ENCODE measurements around the gene GOLGA8B.
"Not testable (repeated sequence)": the region's sequence is repeated elsewhere in the genome, so short reads cannot be mapped to it uniquely, and the experiment has no call there.

Gene GOLGA8B, protein sequence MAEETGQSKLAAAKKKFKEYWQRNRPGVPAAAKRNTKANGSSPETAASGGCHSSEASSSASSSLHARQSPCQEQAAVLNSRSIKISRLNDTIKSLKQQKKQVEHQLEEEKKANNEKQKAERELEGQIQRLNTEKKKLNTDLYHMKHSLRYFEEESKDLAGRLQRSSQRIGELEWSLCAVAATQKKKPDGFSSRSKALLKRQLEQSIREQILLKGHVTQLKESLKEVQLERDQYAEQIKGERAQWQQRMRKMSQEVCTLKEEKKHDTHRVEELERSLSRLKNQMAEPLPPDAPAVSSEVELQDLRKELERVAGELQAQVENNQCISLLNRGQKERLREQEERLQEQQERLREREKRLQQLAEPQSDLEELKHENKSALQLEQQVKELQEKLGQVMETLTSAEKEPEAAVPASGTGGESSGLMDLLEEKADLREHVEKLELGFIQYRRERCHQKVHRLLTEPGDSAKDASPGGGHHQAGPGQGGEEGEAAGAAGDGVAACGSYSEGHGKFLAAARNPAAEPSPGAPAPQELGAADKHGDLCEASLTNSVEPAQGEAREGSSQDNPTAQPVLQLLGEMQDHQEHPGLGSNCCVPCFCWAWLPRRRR

DNA sequence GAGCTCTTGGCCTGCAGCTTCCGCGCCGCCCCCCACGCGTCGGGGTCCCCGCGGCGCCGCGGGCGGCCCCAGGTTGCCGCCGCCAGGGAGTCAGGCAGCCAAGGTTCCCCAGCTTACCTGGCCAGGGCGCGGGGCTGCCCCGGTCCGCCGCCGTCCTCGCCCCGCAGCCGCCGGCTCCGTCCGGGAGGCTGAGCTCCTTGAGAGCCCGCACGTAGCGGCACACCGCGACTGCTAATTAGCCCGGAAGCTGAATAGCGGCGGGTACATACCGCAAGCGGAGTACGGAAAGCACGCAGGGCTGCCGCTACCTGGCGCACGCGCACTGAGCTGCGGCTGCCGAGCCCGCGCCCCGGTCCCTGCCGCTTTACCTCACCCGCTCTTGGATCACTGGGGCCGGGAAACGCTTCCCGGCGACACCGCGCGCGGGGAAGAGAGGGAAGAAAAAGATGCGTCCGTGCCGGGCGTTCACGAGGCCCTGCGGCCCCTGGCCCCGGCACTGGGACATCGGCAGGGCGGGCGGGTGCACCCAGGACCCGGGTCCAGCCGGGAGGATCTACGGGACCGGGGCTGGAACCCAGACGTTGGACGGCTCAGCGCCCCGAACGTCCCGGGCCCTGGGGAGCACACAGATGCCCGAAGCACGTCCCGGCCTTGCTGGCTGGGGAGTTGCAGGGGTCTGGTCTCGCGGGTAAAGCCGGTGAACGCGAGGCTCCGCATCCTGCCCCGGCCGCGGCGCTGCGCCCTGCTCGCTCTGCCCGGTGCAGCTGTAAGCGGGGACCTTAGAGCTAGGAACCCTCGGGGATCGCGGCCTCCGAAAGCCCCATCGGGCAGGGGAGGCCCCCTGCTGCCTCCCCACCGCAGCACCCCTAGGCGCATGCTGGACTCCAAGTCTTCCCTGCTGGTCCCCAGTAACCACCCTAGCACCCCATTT is at the start of gene GOLGA8B:
Gene GOLGA8B, minus strand, starts transcription at position 253 of the 931 bp plus-strand sequence. CDS start 47,739 bp downstream, outside the sequence.
- peak; percentile 63 for DNase-seq (ENCODE audit: low read depth)

DNA sequence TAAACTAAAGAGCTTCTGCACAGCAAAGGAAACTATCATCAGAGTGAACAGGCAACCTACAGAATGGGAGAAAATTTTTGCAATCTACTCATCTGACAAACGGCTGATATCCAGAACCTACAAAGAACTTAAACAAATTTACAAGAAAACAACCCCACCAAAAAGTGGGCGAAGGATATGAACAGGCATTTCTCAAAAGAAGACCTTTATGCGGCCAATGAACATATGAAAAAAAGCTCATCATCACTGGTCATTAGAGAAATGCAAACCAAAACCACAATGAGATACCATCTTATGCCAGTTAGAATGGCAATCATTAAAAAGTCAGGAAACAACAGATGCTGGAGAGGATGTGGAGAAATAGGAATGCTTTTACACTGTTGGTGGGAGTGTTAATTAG is 49.7 kb upstream of the GOLGA8B start:
- not testable (repeated sequence) for DNase-seq (ENCODE audit: low read depth)

DNA sequence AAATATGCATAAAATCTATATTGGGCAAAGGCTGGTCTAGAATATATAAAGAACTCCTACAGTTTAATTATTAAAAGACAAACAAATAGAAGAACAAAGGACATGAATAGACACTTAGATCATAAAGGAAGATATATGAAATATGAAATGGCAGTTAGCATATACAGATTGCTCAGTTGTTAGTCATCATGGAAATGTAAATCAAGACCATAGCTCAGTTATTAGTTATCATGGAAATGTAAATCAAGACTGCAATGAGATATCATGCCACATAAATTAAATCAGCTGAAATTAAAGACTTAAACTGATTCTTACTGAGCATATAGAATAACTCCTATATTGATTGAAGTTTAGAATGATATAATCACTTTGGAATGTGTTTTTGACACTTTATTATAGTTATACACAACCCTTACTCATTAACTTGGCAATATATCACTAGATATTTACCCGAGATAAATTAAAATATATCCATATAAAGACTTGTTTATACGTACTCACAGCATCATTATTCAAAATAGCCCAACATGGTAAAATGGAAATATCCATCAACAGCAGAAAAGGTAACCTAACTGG is 45.2 kb upstream of the GOLGA8B start:
- DNase-seq (ENCODE audit: low read depth), result no peak

DNA sequence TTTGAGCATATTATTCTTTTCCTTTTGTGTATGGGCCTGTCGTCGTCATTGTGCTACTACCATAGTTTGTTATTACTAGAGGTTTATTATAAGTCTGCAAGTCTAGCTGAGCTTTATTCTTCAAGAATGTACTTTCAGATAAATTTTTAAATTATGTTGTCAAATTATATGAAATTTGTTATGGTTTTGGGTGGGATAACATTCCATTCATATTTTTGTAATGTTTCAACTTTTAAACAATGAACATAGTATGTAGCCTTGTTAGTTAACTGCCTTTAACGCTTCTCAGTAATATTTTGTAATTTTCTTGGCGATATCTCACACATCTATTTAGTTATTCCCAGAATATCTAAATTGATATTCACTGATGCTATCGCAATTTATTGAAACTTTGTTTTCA is 41.6 kb upstream of the GOLGA8B start:
- no peak for DNase-seq (ENCODE audit: low read depth)

DNA sequence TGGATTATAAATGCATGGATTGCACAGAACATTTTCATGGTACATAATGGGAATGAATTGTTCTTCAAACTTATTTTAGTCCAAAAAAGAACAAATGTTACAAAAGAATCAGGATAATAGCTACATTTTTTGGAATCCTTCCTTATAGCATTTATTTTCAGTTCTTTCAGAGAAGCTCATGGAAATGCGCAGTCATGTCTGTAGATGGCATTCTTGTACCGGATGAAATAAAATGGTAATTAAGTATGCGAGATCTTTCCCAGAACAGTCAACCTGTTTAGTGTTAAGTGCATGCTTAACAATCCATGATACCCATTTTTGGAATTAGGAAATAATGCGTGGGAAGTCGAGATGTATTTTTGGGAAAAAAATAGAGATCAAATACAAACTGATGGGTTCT is 38.2 kb upstream of the GOLGA8B start:
- no peak for DNase-seq (ENCODE audit: low read depth)

DNA sequence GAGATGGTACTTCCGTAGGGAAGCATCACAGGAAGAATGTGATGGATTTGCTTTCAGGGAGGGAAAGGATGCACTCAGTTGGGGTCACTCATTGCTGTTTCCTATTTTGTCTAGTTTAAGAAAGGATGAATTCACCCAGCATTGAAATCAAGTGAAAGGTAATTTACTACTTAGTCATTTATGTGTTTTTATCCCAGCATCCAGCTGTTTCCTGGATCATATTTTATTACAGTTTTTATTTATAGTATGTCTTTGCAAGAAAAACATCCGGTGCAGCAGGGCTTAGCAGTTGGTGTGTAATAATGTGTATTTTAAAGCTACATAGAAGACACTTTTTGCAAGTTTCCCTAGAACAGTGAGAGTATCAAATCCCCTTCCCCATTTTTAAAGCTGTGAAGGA is 37.4 kb upstream of the GOLGA8B start:
- DNase-seq (ENCODE audit: low read depth), result no peak

DNA sequence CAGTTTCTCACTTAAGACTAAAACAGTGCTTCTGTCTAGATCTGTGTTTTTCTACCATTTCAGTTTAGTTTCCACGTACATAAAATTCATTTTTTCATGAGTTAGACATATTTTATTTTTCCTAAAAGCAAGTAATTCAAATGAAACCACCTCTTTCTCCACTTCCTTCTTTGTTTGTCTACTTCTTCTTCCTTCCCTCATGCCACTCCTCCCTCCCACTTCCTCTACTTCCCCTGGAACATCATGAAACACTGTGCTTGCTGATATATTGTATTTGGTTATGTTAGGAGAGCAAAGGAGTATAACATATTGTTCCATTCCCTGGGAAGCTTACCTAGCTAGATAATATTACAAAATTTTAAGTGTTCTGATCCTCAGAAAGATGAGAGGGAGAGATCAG is 36.7 kb upstream of the GOLGA8B start:
- no peak for DNase-seq (ENCODE audit: low read depth)

DNA sequence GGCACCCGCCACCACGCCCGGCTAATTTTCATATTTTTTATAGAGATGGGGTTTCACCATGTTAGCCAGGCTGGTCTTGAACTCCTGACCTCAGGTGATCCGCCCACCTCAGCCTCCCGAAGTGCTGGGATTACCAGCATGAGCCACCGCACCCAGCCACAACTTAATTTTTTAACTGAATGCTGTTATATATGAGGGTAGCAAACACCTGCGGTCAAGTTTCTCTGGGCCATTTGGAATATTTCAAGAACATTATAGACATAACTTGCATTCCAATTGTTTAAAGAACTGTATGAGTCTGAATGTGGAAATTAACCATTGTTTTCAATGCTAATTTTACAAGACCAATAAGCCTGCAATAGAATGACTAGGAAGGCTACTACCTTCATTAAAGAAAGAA is 35.7 kb upstream of the GOLGA8B start:
- no peak for DNase-seq (ENCODE audit: low read depth)

DNA sequence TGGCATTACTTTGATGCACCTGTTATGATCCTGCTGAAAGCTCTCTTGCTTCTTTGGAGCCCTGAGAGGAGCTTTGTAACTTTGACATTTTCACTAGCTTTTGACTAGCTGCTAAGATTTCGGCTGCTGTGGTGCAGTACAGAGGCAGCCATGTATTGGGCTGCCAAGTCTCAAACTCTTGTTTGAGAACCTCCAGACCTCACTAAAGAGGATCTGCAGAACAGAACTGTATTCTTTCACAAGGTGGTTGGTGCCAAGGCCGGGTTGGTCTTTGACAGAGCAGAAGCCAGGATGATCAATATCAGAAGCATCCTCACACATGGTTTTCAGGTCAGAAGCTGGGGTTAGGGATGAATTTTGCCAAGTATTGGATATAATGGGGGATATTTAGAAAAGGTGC is 34.6 kb upstream of the GOLGA8B start:
- no peak for DNase-seq (ENCODE audit: low read depth)

DNA sequence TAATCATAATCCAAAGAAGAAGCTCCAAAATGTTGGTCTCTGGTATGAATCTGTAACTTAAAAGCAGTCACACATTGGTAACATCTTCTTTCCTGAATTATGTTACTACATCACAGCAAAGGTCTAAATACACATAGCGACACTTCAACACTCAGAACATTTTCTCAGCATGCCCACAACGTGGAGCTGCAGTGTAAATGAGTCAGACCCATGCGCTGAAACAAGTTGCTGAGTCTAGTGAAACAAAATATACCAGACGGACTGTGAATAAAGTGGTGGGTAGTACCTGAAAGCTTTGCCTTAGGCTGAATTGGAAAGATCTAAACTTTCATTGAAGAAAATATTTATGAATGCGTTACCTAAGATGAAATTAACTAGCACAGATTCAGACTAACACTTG is 33.2 kb upstream of the GOLGA8B start:
- DNase-seq (ENCODE audit: low read depth), result no peak

DNA sequence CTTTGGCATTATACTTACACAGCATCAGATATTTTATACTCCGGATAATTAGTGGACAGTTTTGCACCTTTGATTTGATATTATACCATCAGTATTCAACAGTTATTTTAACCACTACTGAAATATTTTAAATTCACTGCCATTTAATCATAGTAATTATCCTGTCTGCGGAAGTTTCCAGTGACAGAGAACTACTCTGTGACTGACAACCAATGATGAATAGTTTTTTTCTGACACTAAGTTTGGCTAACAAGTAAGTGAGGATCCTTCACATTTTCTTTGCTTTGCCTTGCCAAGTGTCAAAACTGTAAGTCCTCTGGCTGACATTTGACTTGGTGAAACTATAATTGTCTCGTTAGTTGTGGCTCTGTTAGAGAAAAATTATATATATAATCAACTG is 30.5 kb upstream of the GOLGA8B start:
- DNase-seq (ENCODE audit: low read depth), result no peak

DNA sequence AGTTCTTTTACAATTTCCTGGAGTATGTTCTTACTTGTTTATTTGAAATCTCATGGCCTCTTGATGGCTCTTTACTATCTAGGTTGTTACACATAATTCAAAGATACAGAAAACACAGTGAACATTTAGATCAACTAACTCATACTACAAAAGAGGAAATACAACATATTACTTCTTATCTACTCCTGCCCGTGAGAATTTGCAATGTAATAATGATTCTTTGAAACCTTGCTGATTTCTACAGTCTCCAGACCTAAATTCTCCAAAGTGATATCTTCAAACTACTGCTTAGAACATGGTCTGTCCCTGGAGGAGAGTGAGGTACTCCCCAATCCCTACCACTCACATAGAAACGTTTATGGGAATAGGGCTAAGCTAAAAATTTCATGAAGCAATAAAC is 29.9 kb upstream of the GOLGA8B start:
- no peak for DNase-seq (ENCODE audit: low read depth)

DNA sequence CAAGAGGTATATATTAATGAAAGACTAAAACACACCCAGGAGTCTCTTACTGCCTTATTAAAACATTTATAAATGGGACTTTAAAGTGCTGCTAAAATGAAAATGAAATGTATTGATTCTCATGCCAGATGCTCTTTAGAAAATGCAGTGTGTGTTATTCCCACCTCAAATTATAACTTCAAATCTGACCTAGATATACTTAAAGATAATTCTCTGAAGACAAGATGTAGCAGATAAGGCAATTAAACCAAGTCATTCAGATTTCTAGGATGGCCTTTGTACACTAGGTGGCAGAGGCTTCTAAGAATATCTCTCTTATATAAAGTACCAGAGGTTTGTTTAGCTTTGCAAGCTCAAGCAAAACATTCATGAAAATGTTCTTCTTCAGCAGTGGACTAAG is 26.9 kb upstream of the GOLGA8B start:
- no peak for DNase-seq (ENCODE audit: low read depth)

DNA sequence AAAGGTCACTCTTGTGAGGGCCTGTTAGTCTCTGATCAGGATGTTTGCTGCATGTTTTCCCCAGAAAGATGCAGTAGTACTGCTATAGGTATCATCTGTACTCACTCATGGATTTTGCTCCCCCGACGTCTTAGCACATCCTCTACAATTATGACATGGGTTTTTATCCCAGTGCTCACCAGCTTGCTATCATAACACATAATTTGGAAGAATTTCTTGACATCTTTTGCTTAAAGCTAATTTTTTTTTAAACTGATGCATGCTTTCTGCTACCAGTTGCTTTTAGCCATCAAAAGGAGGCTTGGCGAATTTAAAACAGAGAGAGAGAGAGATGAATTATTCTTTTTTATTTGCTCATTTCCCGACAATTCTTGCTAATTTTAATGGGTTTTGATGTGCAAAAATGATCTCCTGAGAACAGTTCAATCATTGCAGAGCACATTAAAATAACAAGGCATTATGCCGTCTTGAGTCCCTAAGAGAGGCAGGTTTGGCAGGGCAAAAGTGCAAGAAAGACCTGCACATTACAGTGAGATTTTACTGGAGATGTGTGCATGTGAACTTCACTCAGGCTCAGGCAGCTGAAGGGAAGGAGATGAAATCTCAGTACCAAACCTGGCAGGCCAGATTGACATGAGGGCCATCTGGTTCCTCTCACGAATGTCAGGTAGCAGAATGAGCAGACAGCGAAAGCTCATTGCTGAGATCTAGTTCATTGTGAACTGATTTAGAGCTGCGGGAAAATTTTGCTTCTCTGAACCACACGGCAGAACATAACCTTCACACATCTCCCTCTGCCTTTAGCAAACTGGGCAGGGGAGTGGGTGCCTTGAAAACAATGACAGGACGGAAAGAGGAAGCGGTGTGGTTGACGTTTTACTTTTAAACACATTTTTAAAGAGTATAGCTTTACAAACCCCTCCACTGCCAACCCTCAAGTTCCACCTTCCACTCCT is 25.9 kb upstream of the GOLGA8B start:
- no peak for DNase-seq (ENCODE audit: low read depth)

DNA sequence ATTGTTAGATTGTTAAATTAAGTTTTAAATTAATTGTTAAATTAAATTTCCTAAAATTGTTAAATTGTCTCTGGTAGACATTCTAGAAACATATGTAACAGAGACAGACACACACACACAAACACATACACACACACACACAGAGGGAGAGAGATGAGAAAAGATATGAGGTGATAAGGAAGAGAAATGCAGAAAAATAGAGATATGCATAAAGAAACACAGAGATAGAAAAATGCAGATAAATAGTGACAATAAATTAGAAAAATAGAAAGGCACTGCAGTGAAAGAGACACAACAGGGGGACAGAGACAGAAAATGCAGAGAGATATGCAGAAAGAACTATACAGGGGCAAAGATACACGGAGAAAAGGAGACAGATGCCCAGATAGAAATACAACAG is 25.1 kb upstream of the GOLGA8B start:
- no peak for DNase-seq (ENCODE audit: low read depth)

DNA sequence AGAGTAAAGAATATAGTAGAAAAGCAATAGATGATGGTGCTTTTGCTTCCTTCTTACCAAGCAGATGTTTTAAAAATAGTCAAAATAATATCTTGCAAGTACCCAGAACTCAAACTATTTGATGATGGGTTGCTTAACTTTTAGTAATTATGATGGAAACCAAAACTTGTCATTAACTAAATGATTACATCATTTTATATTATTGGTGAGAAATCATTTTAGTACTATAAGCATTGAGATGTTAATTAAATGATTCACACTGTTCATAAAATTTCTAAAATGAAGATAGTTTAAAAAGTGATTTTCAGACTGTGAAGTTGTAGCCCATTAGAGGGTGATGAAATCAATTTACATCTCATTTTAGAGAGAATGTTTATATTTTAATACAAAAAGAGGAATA is 24.4 kb upstream of the GOLGA8B start:
- no peak for DNase-seq (ENCODE audit: low read depth)

DNA sequence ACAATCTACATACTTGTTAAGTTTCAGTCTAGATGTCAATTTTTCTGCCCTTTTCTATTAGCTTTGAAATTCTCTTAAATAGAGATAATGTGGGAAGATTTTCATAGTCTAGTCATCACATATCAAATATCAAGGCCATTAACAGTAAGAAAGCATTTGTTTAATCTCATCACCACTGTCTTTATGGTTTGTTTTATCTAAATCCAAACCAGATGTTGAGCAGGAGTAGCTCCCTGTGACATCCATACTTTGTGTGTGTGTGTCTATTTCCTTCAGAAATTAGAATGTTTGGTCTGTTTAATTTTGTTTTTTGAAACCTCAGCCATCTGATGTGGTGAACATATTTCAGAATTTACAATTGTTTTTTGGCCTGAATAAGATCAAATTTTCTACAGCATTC is 23.1 kb upstream of the GOLGA8B start:
- DNase-seq (ENCODE audit: low read depth), result no peak

DNA sequence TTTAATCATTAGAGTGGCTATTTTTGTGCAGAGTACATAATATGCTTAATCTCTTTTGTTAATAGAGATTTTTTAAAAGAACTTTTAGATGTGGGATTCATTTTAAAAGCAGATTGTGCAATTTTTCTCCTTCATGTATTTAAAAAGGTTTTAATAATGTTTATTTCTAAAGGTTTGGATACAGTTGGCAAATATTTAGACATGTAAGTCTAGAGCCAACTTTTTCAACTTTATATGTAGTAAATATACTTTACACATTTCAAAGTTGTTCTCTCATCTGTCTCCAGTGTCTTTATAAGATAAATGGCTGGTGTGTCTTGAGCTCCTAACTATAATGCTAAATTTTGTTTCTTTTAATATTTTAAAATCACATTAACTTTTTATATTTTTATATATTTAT is 22.7 kb upstream of the GOLGA8B start:
- no peak for DNase-seq (ENCODE audit: low read depth)

DNA sequence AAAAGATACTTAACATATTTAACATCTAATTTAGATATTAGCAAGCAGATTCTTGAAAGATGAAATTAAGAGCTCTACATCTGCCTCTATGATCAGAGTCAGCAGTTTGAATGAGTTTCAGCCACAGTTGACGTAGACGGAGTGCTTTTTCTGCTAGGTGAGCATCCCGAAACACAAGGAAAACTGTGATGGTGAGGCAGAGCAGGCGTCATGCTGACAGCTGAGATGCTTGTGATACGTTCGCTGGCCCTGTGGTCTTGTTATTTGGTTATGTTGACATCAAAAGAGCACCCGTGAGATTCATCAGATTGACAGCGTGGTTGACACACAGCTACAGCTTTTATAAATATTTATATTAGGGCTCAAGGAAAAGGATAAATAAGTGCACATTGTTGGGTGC is 19.6 kb upstream of the GOLGA8B start:
- no peak for DNase-seq (ENCODE audit: low read depth)

DNA sequence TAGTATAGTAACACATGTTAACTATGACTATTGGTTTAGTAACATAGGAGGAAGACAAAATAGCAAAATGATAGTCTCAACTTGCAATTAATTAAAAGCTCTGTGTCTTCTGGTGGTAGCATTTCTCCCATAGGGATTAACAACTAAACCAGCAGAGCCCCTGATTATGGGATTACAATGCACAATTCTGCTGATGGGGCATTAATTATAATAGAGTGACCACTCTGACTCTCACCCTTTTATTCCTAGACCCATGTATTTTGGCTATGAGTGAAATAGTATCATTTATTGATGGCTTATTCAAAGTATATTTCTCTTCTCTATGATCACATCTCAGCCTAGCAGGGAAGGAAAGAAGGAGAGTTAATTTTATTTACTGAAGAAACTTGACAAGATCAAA is 17.5 kb upstream of the GOLGA8B start:
- no peak for DNase-seq (ENCODE audit: low read depth)
